Loucy (cell line): Measurements from ENCODE around the gene GLRX.

Source experiments
- EZH2phosphoT487 ChIP-seq: fragments of 200-600 bp; IDR thresholded peaks from 2 replicates; pipeline ENCODE4 v1.6.1; 2018; ENCODE audit warnings: antibody characterized with exemption, mild to moderate bottlenecking, moderate library complexity, borderline replicate concordance
- TF ChIP-seq, protein P1 (sequence below): fragments of 200-600 bp; sonication (generic); conservative IDR thresholded peaks from 2 replicates; pipeline ENCODE4 v1.5.1; 2014; ENCODE audit warnings: mild to moderate bottlenecking, antibody characterized with exemption, low read length

DNA sequence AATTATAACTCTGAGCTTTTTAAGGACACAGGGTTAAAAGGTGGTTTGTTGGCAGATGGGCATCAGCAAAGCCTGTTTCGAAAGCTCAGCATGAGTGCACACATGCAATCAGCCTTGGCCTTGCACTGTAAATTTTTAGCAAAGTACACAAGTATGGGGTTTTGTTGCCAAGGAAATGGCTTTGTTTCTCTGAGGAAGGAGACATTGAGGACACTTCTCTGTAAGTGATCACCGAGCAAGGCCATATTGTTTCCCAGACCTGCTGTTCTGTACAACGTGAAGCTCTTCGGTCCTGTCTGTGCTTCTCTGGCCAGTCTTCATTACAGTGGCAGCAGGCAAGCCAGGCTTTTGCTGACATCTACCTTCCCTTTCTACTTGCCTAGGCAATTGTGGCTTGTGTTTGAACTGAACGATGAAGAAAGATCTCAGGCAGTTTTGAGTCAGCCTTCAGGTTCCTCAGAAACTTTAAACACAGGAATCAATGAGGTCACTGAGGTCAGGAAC is 27.9 kb upstream of the GLRX start:
- TF ChIP-seq, protein P1, sequence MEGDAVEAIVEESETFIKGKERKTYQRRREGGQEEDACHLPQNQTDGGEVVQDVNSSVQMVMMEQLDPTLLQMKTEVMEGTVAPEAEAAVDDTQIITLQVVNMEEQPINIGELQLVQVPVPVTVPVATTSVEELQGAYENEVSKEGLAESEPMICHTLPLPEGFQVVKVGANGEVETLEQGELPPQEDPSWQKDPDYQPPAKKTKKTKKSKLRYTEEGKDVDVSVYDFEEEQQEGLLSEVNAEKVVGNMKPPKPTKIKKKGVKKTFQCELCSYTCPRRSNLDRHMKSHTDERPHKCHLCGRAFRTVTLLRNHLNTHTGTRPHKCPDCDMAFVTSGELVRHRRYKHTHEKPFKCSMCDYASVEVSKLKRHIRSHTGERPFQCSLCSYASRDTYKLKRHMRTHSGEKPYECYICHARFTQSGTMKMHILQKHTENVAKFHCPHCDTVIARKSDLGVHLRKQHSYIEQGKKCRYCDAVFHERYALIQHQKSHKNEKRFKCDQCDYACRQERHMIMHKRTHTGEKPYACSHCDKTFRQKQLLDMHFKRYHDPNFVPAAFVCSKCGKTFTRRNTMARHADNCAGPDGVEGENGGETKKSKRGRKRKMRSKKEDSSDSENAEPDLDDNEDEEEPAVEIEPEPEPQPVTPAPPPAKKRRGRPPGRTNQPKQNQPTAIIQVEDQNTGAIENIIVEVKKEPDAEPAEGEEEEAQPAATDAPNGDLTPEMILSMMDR, result no peak
- no peak for TF ChIP-seq EZH2phosphoT487
